ENCODE measurements around the gene COL24A1. TPM values are rescaled to one million over a fixed set of nuclear protein-coding genes. Genes with fewer than 3 reads are reported as not detected.
"Not testable (repeated sequence)": the region's sequence is repeated elsewhere in the genome, so short reads cannot be mapped to it uniquely, and the experiment has no call there.

Gene COL24A1
- total RNA-seq, 2 experiments from 2014 or later = not detected

DNA sequence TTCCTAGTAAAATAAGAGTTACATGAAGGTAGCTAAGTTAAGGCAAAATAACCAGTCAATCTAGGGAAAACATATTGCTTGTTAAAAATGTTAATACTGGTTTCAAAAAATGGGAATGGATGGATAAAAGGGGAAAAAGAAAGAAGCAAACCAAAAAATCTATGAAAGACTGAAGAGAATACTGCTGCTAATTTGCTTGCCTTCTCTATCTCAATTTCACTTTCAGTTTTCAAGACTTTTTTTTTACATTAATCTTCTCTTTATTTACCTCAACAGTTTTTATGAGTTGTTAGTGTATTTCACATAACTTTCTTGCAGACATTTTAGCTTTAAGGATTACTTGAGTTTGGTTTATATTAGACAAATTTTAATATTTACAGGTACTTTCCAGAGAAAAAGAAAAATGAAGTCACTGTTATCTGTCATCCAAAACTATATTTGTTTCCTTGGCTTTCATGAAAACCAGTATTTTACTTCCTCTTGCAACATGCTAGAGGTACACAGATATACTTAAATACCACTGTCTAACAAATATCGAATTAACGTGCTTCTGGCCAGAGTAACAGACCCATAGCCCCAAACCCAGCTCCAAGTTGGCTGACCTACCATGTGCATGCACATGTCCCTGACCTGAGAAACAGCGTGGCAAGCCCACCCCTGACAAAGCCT lies 70.7 kb downstream of the COL24A1 start:
- H3K27ac Mint-ChIP-seq = no peak overlapping the region

GRCh38 chr1:86084998-86085397 lies 71.6 kb downstream of the COL24A1 start:
- no peaks in the 10 kb centered on the region for H3K9me3 Mint-ChIP-seq
- H3K4me3 Mint-ChIP-seq = no peak overlapping the region
- ChIA-PET CTCF (interaction anchor here (0.9 kb wide), 1 partner anchor 376 kb away, joined by 3 read pairs; the partner anchor contains the start of gene ZNHIT6), POLR2A (no interaction called here)
- no peak overlapping the region for H3K27ac Mint-ChIP-seq
- H3K36me3 Mint-ChIP-seq (ENCODE audit: low read depth) = no peaks in the 10 kb centered on the region
- no peak for DNase-seq
- H3K4me1 Mint-ChIP-seq = no peaks in the 10 kb centered on the region
- H3K27me3 Mint-ChIP-seq = no peaks in the 10 kb centered on the region

More for the DNA sequence above, 70.7 kb downstream of the COL24A1 start:
- H3K4me3 Mint-ChIP-seq = no peak overlapping the region
- CTCF ChIA-PET = no interaction called here
- no peaks in the 10 kb centered on the region for H3K4me1 Mint-ChIP-seq
- H3K27me3 Mint-ChIP-seq = no peaks in the 10 kb centered on the region
- no peaks in the 10 kb centered on the region for H3K36me3 Mint-ChIP-seq (ENCODE audit: low read depth)
- no peak for DNase-seq
- POLR2A ChIA-PET = no interaction called here
- H3K9me3 Mint-ChIP-seq = no peaks in the 10 kb centered on the region

DNA sequence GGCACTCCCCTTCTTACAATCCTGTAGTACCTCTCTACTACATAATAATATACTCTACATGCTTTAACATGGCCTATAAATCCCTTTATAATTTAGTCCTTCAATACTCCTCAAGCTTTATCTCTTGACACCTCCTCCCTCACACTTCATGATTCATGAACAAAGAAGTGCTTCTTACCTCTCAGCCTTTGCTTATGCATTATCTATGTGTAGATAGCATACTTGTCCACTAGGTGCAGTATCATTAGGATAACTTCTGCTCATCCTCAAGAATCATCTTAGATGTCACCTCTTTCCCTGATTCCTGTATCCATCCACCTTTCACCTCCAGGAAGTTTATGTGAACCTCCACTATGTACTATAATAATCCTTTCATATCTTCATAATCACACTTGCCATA lies 74.4 kb downstream of the COL24A1 start:
- H3K4me3 Mint-ChIP-seq = no peak overlapping the region
- H3K27me3 Mint-ChIP-seq = no peaks in the 10 kb centered on the region
- no peaks in the 10 kb centered on the region for H3K4me1 Mint-ChIP-seq
- no peak overlapping the region for H3K27ac Mint-ChIP-seq
- no peak for DNase-seq
- POLR2A ChIA-PET = no interaction called here
- CTCF ChIA-PET = no interaction called here
- H3K36me3 Mint-ChIP-seq (ENCODE audit: low read depth) = no peaks in the 10 kb centered on the region
- H3K9me3 Mint-ChIP-seq = peaks cover 2% of the 10 kb centered on the region

DNA sequence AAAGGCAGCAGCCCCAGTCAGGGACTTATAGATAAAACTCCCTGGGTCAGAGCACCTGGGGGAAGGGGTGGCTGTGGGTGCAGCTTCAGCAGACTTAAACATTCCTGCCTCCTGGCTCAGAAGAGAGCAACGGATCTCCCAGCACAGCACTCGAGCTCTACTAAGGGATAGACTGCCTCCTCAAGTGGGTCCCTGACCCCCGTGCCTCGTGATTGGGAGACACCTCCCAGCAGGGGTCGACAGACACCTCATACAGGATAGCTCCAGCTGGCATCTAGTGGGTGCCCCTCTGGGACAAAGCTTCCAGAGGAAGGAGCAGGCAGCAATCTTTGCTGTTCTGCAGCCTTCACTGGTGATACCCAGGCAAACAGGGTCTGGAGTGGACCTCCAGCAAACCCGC lies 84.1 kb downstream of the COL24A1 start:
- H3K9me3 Mint-ChIP-seq; H3K36me3 Mint-ChIP-seq (ENCODE audit: low read depth); H3K27ac Mint-ChIP-seq; H3K4me3 Mint-ChIP-seq; DNase-seq; CTCF ChIA-PET; POLR2A ChIA-PET; H3K4me1 Mint-ChIP-seq; H3K27me3 Mint-ChIP-seq: not testable (repeated sequence)

DNA sequence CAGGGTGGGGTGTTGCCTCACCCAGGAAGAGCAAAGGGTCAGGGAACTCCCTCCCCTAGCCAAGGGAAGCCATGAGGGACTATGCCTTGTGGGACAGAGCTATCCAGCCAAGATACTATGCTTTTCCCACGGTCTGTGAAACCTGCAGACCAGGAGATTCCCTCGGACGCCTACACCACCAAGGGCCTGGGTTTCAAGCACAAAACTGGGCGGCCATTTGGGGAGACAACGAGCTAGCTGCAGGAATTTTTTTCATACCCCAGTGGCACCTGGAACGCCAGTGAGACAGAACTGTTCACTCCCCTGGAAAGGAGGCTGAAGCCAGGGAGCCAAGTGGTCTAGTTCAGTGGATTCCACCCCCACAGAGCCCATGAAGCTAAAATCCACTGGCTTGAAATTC lies 84.7 kb downstream of the COL24A1 start:
- H3K27ac Mint-ChIP-seq; H3K27me3 Mint-ChIP-seq; POLR2A ChIA-PET; H3K9me3 Mint-ChIP-seq; DNase-seq; H3K4me3 Mint-ChIP-seq; CTCF ChIA-PET; H3K36me3 Mint-ChIP-seq (ENCODE audit: low read depth); H3K4me1 Mint-ChIP-seq: not testable (repeated sequence)

DNA sequence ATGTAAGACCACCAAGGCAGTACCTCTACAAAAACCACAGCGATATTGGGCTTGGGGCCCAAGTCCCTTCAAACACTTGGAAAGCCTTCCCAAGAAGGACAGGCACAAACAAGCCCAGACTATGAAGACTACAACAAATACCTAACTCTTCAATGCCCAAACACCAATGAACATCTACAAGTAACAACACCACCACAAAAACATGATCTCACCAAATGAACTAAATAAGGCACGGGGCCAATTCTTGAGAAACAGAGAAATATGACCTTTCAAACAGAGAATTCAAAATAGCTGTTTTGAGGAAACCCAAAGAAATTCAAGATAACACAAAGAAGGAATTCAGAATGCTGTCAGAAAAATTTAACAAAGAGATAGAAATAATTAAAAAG lies 86.8 kb downstream of the COL24A1 start:
- DNase-seq = no peak
- Mint-ChIP-seq H3K4me1 (no peaks in the 10 kb centered on the region), H3K9me3 (no peaks in the 10 kb centered on the region), H3K27ac (no peak overlapping the region), H3K27me3 (no peaks in the 10 kb centered on the region), H3K36me3 (ENCODE audit: low read depth) (no peaks in the 10 kb centered on the region), H3K4me3 (no peak overlapping the region)
- CTCF ChIA-PET = no interaction called here
- POLR2A ChIA-PET = no interaction called here

- Mint-ChIP-seq H3K27me3 (no peaks in the 10 kb centered on the region), H3K9me3 (no peaks in the 10 kb centered on the region), H3K27ac (no peak overlapping the region), H3K4me3 (no peak overlapping the region), H3K4me1 (no peaks in the 10 kb centered on the region), H3K36me3 (ENCODE audit: low read depth) (no peaks in the 10 kb centered on the region)
- ChIA-PET CTCF (no interaction called here), POLR2A (no interaction called here)
- no peak for DNase-seq
Observed at GRCh38 chr1:86068841-86069756, 87.5 kb downstream of the COL24A1 start.

GRCh38 chr1:86068271-86068721 lies 88.3 kb downstream of the COL24A1 start:
- no peaks in the 10 kb centered on the region for H3K36me3 Mint-ChIP-seq (ENCODE audit: low read depth)
- H3K4me3 Mint-ChIP-seq = no peak overlapping the region
- no peaks in the 10 kb centered on the region for H3K9me3 Mint-ChIP-seq
- H3K27me3 Mint-ChIP-seq = no peaks in the 10 kb centered on the region
- H3K27ac Mint-ChIP-seq = no peak overlapping the region
- DNase-seq = no peak
- ChIA-PET POLR2A (no interaction called here), CTCF (no interaction called here)
- H3K4me1 Mint-ChIP-seq = no peaks in the 10 kb centered on the region

- no peaks in the 10 kb centered on the region for H3K27me3 Mint-ChIP-seq
- DNase-seq = no peak
- no peaks in the 10 kb centered on the region for H3K9me3 Mint-ChIP-seq
- no peaks in the 10 kb centered on the region for H3K36me3 Mint-ChIP-seq (ENCODE audit: low read depth)
- no peak overlapping the region for H3K27ac Mint-ChIP-seq
- POLR2A ChIA-PET = no interaction called here
- CTCF ChIA-PET = no interaction called here
- no peaks in the 10 kb centered on the region for H3K4me1 Mint-ChIP-seq
- H3K4me3 Mint-ChIP-seq = no peak overlapping the region
Observed at GRCh38 chr1:86067626-86068025, 88.9 kb downstream of the COL24A1 start.

DNA sequence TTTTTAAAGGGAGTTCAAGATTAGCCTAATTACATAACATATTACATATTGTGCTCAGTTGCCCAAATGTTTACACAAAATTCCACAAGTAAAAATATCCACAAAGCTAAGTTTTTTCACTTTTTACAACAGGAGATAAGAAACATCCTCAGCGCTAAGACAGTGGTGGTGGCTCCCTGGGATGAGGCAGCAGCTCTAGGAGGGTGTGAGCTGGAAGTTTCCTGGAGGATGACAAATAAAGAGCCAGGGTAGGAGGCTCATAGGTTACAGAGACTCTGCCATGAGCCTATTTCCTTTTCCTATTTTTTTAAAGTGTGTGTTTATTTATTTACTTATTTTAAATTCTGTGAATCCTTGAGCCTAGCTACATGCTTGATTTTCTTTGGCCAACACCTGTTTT lies 91.7 kb downstream of the COL24A1 start:
- H3K27me3 Mint-ChIP-seq = no peaks in the 10 kb centered on the region
- CTCF ChIA-PET = interaction anchor here (1.0 kb wide), 1 partner anchor 35 kb away, joined by 3 read pairs; no protein-coding TSS in a partner anchor

DNA sequence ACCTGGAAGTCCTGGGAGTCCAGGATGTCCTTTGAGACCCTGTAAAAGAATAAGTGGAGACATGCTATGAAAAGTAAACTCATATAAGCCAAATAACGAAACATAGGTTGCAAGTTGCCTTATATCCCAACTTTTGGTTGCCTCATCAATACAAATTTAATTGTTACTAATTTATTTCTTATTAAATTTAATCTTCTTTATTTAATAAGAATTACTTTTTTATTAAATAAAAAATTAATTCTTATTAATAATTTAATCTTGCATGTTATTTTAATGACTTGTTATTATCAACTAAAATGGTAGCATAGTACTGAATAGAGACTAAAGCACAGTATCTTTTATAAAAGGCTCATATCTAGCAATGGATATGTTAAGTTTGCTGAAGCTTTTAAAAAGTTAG lies 92.9 kb downstream of the COL24A1 start:
- H3K4me3 Mint-ChIP-seq = no peak overlapping the region
- H3K4me1 Mint-ChIP-seq = no peaks in the 10 kb centered on the region
- H3K27me3 Mint-ChIP-seq = no peaks in the 10 kb centered on the region
- H3K36me3 Mint-ChIP-seq (ENCODE audit: low read depth) = no peaks in the 10 kb centered on the region
- H3K9me3 Mint-ChIP-seq = no peaks in the 10 kb centered on the region
- DNase-seq = no peak
- ChIA-PET CTCF (no interaction called here), POLR2A (no interaction called here)
- H3K27ac Mint-ChIP-seq = no peak overlapping the region

More for the DNA sequence above, 91.7 kb downstream of the COL24A1 start:
- POLR2A ChIA-PET = no interaction called here
- Mint-ChIP-seq H3K4me1 (no peaks in the 10 kb centered on the region), H3K9me3 (no peaks in the 10 kb centered on the region), H3K27ac (no peak overlapping the region), H3K4me3 (no peak overlapping the region), H3K36me3 (ENCODE audit: low read depth) (no peaks in the 10 kb centered on the region)
- no peak for DNase-seq

DNA sequence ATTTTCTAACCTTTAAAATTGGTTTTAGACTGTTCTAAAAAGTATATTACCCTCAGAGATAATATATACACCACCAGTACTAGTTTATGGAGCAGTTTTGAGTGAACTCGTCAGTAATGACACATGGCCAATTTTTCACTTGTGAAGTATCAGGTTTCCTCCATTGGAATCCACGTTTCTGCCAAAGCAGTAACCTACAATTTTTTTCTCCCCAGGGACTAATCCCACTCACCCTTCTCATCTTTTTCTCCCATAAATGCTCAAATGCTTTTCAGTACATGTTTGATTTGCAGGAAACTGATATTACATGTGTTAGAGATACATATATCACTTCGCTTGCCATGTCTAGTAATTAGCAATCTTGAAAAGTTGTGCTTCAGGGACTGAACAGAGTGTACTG lies 94.1 kb downstream of the COL24A1 start:
- no peaks in the 10 kb centered on the region for H3K9me3 Mint-ChIP-seq
- POLR2A ChIA-PET = no interaction called here

DNA sequence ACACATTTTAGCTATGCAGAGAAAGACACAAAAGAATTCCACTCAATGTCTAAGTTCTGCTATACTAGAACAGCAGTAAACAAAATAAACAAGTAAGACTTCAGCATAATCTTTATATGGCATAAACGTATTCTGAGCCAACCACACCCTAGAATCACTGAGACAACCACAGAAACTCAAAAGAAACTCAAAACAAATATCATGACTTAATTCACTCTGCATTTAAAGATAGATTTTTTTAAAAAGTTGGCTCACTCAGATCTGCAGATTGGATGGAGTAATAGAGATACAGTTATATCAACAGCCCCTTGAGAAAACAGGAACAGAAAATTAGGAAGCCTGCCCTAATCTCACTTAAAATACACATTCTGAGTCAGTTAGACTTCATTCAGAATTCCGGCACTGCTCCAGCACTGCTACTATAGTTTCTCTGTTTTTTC lies 95.0 kb downstream of the COL24A1 start:
- H3K36me3 Mint-ChIP-seq (ENCODE audit: low read depth) = no peaks in the 10 kb centered on the region

More for the DNA sequence above, 94.1 kb downstream of the COL24A1 start:
- H3K27ac Mint-ChIP-seq = no peak overlapping the region
- H3K4me3 Mint-ChIP-seq = no peak overlapping the region
- CTCF ChIA-PET = no interaction called here
- H3K27me3 Mint-ChIP-seq = no peaks in the 10 kb centered on the region
- no peaks in the 10 kb centered on the region for H3K36me3 Mint-ChIP-seq (ENCODE audit: low read depth)
- no peaks in the 10 kb centered on the region for H3K4me1 Mint-ChIP-seq
- DNase-seq = no peak

DNA sequence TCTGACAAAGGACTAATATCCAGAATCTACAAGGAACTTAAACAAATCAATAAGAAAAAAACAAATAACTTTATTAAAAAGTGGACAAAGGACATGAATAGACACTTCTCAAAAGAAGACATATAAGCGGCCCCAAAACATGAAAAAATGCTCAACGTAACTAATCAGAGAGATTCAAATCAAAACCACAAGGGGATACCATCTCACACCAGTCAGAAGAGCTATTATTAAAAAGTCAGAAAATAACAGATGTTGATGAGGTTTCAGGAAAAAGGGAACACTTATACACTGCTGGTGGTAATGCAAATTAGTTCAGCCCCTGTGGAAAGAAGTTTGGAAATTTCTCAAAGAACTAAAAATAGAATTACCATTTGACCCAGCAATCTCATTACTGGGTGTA lies 102.2 kb downstream of the COL24A1 start:
- POLR2A ChIA-PET = no interaction called here
- Mint-ChIP-seq H3K9me3 (no peaks in the 10 kb centered on the region), H3K4me3 (no peak overlapping the region), H3K4me1 (no peaks in the 10 kb centered on the region), H3K36me3 (ENCODE audit: low read depth) (no peaks in the 10 kb centered on the region), H3K27me3 (no peaks in the 10 kb centered on the region), H3K27ac (no peak overlapping the region)
- DNase-seq = no peak
- CTCF ChIA-PET = no interaction called here

More for the DNA sequence above, 95.0 kb downstream of the COL24A1 start:
- Mint-ChIP-seq H3K4me1 (no peaks in the 10 kb centered on the region), H3K27me3 (no peaks in the 10 kb centered on the region), H3K4me3 (no peak overlapping the region), H3K27ac (no peak overlapping the region), H3K9me3 (no peaks in the 10 kb centered on the region)
- ChIA-PET CTCF (no interaction called here), POLR2A (no interaction called here)
- no peak for DNase-seq

Measured in activated CD4-positive, alpha-beta memory T cell treated with anti-CD3 and anti-CD28 coated beads, Interleukin-2, amount 10 ng/mL, durations not matched to agents 7 days and 5 days (primary cell).